HepG2 (cell line): Measurements from ENCODE around the gene PRDM7. TPM values are rescaled to one million over a fixed set of nuclear protein-coding genes. Genes with fewer than 3 reads are reported as not detected.
A peak's percentile ranks its signal among the peaks of the same experiment; 100 is the strongest.

Experiments
- ELF1 ChIP-seq: sonication (generic); formaldehyde crosslinking; IDR thresholded peaks from 2 replicates; pipeline ENCODE4 v1.4.0; 2020; ENCODE audit warnings: missing genetic modification reagents
- HCFC1 ChIP-seq: fragments of 150-350 bp; IDR thresholded peaks from 2 replicates; pipeline ENCODE4 v1.6.1; 2014; ENCODE audit warnings: low read depth, low read length
- HOXD1 ChIP-seq: sonication (generic); formaldehyde crosslinking; IDR thresholded peaks from 2 replicates; pipeline ENCODE4 v1.5.0; 2020; ENCODE audit warnings: missing genetic modification reagents
- THYN1 ChIP-seq: sonication (generic); formaldehyde crosslinking; IDR thresholded peaks from 2 replicates; pipeline ENCODE4 v1.8.1; 2023; ENCODE audit warnings: low read depth, mild to moderate bottlenecking, moderate library complexity, missing genetic modification reagents, borderline replicate concordance
- XRCC5 ChIP-seq: fragments of 200-400 bp; formaldehyde crosslinking; optimal IDR thresholded peaks from 2 replicates; pipeline ENCODE3; 2017; ENCODE audit warnings: mild to moderate bottlenecking, low read length
- ZNF136 ChIP-seq: sonication (generic); formaldehyde crosslinking; IDR thresholded peaks from 2 replicates; pipeline ENCODE4 v1.8.1; 2022; ENCODE audit warnings: low read depth, mild to moderate bottlenecking, moderate library complexity, missing genetic modification reagents
- polyA plus RNA-seq, 8 experiments: library from polyadenylated mRNA; depleted of rRNA in 3 of 8; stranded (reverse) in 7 of 8; unstranded in 1 of 8; fragments of >200 nt; fragmentation: Illumina TruSeq in 4 of 8; extraction: Trizol in 4 of 8; gene quantifications; 2 replicates each; pipeline versions ENCODE4 v1.2.1 to v1.2.3, GENCODE V29; 2011 to 2016; ENCODE audit warnings: low read depth in 4 of 8, missing spikeins in 1 of 8, mixed read lengths in 1 of 8; ENCODE audit not compliant: insufficient read depth in 1 of 8
- total RNA-seq, 5 experiments: library from RNA; depleted of rRNA; stranded (reverse); fragments of >200 nt; fragmentation: Illumina TruSeq; extraction: Trizol; gene quantifications; 2 replicates each; pipeline ENCODE4 v1.2.3, GENCODE V29; 2016; ENCODE audit warnings: low read depth in 1 of 5
- TF ChIP-seq, protein P1 (sequence below): IDR thresholded peaks from 2 replicates; pipeline ENCODE4 v1.4.0; 2020; ENCODE audit warnings: mild to moderate bottlenecking, missing genetic modification reagents
- TF ChIP-seq, protein P2 (sequence below): sonication (generic); formaldehyde crosslinking; IDR thresholded peaks from 2 replicates; pipeline ENCODE4 v1.4.0; 2020; ENCODE audit warnings: mild to moderate bottlenecking, missing genetic modification reagents
- TF ChIP-seq, protein P3 (sequence below): sonication (generic); formaldehyde crosslinking; IDR thresholded peaks from 2 replicates; pipeline ENCODE4 v1.5.0; 2020; ENCODE audit warnings: mild to moderate bottlenecking, missing genetic modification reagents, borderline replicate concordance

The PRDM7 gene
- total and polyA plus RNA-seq, 2 of the 13 experiments (the other 11 are each of a cell fraction or from before 2014, with no cell fraction given) = not detected

DNA sequence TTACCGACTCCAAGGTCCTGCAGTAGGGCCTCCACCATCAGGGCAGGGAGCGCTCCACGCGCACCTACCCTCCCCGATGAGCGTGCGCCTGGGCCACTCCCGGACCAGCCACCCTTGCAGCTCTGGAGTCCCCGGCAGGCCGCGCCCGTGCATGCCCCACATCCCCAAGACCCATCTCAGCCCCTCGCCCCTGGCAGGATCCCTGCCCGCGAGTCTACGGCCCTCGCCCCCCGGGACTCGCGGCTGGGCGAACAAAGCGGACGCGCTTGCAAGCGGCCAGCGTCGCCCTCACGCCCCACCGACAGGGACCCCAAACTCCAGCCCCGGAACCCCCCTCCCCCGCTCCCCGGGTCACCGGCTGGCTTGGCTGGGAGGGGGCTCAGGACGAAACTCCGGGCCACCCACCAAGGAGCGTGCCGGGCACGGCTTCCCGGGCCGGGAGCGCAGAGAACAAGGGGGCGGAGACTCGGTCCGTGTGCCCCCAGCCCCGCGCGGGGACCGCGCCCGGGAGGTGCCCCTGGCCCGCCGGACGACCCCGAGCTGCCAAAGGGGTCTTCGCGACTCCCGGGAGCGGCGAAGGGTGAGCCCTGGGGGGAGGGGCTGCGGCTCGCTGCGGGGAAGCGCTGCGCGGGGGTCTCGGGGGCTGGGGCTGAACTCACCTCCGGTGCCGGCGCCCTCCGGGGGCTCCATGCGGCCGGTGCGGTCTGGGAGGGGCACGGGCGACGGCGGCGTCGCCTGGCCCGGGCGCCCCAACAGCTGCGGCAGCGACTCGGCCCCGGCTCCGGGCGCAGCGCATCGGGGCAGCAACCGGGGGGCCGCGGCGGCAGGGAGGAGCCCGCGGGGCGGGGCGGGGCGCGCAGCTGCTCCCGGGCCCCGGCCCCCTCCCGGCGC is 58.2 kb downstream of the PRDM7 start, which contains the start of gene DBNDD1 (continued):
- TF ChIP-seq, protein P1, sequence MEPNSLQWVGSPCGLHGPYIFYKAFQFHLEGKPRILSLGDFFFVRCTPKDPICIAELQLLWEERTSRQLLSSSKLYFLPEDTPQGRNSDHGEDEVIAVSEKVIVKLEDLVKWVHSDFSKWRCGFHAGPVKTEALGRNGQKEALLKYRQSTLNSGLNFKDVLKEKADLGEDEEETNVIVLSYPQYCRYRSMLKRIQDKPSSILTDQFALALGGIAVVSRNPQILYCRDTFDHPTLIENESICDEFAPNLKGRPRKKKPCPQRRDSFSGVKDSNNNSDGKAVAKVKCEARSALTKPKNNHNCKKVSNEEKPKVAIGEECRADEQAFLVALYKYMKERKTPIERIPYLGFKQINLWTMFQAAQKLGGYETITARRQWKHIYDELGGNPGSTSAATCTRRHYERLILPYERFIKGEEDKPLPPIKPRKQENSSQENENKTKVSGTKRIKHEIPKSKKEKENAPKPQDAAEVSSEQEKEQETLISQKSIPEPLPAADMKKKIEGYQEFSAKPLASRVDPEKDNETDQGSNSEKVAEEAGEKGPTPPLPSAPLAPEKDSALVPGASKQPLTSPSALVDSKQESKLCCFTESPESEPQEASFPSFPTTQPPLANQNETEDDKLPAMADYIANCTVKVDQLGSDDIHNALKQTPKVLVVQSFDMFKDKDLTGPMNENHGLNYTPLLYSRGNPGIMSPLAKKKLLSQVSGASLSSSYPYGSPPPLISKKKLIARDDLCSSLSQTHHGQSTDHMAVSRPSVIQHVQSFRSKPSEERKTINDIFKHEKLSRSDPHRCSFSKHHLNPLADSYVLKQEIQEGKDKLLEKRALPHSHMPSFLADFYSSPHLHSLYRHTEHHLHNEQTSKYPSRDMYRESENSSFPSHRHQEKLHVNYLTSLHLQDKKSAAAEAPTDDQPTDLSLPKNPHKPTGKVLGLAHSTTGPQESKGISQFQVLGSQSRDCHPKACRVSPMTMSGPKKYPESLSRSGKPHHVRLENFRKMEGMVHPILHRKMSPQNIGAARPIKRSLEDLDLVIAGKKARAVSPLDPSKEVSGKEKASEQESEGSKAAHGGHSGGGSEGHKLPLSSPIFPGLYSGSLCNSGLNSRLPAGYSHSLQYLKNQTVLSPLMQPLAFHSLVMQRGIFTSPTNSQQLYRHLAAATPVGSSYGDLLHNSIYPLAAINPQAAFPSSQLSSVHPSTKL = no peak
- TF ChIP-seq XRCC5 = no peak
- TF ChIP-seq ZNF136 = peak; percentile 61; the same call in 1 of the 2 replicates
- TF ChIP-seq HOXD1 (CRISPR knock-in tag) = no peak; the same call in 1 of the 2 replicates
- TF ChIP-seq, protein P2, sequence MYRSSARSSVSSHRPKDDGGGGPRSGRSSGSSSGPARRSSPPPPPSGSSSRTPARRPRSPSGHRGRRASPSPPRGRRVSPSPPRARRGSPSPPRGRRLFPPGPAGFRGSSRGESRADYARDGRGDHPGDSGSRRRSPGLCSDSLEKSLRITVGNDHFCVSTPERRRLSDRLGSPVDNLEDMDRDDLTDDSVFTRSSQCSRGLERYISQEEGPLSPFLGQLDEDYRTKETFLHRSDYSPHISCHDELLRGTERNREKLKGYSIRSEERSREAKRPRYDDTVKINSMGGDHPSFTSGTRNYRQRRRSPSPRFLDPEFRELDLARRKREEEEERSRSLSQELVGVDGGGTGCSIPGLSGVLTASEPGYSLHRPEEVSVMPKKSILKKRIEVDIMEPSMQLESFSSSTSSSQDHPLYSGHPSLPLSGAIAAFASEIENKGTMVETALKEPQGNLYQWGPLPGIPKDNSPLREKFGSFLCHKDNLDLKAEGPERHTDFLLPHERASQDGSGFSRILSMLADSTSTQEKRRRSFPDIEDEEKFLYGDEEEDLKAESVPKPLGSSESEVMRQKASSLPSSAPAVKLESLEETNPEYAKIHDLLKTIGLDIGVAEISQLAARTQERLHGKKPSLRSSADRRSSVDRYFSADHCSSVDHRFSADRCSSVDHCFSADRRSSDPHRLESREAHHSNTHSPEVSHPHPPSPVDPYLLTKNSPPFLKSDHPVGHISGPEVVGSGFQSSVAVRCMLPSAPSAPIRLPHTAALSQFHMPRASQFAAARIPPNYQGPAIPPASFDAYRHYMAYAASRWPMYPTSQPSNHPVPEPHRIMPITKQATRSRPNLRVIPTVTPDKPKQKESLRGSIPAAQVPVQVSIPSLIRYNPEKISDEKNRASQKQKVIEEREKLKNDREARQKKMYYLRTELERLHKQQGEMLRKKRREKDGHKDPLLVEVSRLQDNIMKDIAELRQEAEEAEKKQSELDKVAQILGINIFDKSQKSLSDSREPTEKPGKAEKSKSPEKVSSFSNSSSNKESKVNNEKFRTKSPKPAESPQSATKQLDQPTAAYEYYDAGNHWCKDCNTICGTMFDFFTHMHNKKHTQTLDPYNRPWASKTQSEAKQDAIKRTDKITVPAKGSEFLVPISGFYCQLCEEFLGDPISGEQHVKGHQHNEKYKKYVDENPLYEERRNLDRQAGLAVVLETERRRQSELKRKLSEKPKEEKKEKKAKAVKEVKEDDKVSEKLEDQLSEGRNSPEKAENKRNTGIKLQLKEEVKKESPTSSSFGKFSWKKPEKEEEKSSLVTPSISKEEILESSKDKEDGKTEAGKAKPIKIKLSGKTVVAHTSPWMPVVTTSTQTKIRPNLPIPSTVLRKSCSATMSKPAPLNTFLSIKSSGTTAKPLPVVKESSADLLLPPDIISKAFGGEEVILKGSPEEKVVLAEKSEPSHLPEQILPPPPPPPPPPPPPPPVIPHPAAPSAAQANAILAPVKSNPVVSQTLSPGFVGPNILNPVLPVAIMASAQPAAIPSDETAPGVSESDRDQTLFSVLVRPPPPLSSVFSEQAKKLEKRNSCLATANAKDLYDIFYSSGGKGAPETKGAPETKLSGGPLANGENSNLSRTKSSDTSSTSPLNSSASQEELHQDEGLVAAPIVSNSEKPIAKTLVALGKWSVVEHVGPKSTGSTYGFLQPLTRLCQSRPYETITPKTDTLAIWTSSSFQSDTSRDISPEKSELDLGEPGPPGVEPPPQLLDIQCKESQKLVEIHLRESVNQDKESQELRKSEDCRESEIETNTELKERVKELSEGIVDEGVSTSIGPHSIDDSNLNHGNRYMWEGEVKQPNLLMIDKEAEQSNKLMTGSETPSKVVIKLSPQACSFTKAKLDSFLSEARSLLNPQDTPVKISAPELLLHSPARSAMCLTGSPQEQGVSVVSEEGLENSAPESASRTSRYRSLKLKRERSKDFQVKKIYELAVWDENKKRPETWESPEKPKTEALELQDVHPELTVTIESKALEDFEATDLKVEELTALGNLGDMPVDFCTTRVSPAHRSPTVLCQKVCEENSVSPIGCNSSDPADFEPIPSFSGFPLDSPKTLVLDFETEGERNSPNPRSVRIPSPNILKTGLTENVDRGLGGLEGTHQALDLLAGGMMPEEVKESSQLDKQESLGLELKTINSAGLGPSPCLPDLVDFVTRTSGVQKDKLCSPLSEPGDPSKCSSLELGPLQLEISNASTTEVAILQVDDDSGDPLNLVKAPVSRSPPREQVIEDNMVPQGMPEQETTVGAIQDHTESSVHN (CRISPR knock-in tag) = no peak
- TF ChIP-seq, protein P3, sequence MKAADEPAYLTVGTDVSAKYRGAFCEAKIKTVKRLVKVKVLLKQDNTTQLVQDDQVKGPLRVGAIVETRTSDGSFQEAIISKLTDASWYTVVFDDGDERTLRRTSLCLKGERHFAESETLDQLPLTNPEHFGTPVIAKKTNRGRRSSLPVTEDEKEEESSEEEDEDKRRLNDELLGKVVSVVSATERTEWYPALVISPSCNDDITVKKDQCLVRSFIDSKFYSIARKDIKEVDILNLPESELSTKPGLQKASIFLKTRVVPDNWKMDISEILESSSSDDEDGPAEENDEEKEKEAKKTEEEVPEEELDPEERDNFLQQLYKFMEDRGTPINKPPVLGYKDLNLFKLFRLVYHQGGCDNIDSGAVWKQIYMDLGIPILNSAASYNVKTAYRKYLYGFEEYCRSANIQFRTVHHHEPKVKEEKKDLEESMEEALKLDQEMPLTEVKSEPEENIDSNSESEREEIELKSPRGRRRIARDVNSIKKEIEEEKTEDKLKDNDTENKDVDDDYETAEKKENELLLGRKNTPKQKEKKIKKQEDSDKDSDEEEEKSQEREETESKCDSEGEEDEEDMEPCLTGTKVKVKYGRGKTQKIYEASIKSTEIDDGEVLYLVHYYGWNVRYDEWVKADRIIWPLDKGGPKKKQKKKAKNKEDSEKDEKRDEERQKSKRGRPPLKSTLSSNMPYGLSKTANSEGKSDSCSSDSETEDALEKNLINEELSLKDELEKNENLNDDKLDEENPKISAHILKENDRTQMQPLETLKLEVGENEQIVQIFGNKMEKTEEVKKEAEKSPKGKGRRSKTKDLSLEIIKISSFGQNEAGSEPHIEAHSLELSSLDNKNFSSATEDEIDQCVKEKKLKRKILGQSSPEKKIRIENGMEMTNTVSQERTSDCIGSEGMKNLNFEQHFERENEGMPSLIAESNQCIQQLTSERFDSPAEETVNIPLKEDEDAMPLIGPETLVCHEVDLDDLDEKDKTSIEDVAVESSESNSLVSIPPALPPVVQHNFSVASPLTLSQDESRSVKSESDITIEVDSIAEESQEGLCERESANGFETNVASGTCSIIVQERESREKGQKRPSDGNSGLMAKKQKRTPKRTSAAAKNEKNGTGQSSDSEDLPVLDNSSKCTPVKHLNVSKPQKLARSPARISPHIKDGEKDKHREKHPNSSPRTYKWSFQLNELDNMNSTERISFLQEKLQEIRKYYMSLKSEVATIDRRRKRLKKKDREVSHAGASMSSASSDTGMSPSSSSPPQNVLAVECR (CRISPR knock-in tag) = peak; percentile 59
- no peak for TF ChIP-seq THYN1
- no peak for TF ChIP-seq HCFC1
- no peak for TF ChIP-seq ELF1 (CRISPR knock-in tag)
